ENCODE measurements around the gene GRAMD4. TPM values are rescaled to one million over a fixed set of nuclear protein-coding genes. Genes with fewer than 3 reads are reported as not detected.
A peak's percentile ranks its signal among the peaks of the same experiment; 100 is the strongest.

GRAMD4 gene
- total and polyA plus RNA-seq, 10 donors = 16.0 to 46.1 (median 28.6) TPM

DNA sequence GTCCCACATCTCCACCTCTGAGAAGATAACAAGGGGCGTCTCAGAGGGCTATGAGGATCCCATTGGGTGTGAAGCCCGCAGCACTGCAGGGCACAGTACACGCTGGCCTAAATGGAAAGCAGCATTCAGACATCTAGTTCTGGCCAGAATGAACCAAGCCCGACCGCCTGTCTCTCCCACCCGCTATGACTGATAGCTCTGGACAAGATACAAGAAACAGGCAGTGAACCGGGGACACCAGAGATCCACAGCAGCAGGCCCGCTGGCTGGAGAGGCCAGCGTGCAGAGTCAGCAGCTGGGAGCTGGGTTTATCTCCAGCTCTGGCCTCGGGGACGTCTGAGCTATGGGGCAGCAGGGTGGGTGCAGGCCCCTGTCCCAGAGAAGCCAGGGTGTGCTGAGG, 108.3 kb downstream of the GRAMD4 start:
- H3K27ac ChIP-seq = no peak overlapping the region

More for the DNA sequence above, 108.3 kb downstream of the GRAMD4 start:
- H3K36me3 ChIP-seq = peaks cover 0 to 83% (median 20%) of the 10 kb centered on the region in 6 donors
- H3K4me3 ChIP-seq = no peak overlapping the region
- H3K9me3 ChIP-seq = no peaks in the 10 kb centered on the region
- TF ChIP-seq POLR2A (IDR thresholded peaks at IDR 0.05) (no peak), POLR2AphosphoS5 (IDR thresholded peaks at IDR 0.05) (peak in 1 of 3 donors; percentile 12), CTCF (IDR thresholded peaks at IDR 0.05 in 8 of 11, conservative IDR thresholded peaks at IDR 0.05 in 3 of 11) (no peak)
- H3K4me1 ChIP-seq = peaks cover 7 to 81% (median 37%) of the 10 kb centered on the region in 6 donors
- DNase-seq = no peak
- intact Hi-C loops (cut with DNase I; ENCODE audit: low total_unique reads) = no loop called here
- WGBS, 5 donors = 85 to 95% (median 93%) methylated on average over 11 of the region's 11 CpGs
- H3K27me3 ChIP-seq (replicated peaks in 1 of 7) = no peaks in the 10 kb centered on the region

Other genes with a start within 250 kb of the GRAMD4 start
- gene CELSR1, start 82.8 kb upstream of the GRAMD4 start, total RNA-seq = 10 to 100 TPM in 2 of 7 donors, 1 to 10 TPM in 5; 4.3 to 12.7 (median 8.0) TPM
- 10 to 100 TPM in 2 of 3 donors, 1 to 10 TPM in 1; 8.2 to 13.1 (median 11.4) TPM for gene CELSR1, start 82.8 kb upstream of the GRAMD4 start, polyA plus RNA-seq
- 10 to 100 TPM; 31.3 to 47.1 (median 40.6) TPM for gene CERK, start 117.9 kb downstream of the GRAMD4 start, total RNA-seq
- 10 to 100 TPM; 13.7 to 17.1 (median 14.5) TPM for gene CERK, start 117.9 kb downstream of the GRAMD4 start, polyA plus RNA-seq
- 10 to 100 TPM; 40.1 to 66.9 (median 54.8) TPM for gene TBC1D22A, start 142.3 kb downstream of the GRAMD4 start, total RNA-seq
- 10 to 100 TPM; 17.2 to 34.0 (median 25.9) TPM for gene TBC1D22A, start 142.3 kb downstream of the GRAMD4 start, polyA plus RNA-seq